ENCODE measurements around the gene SALL2. TPM values are rescaled to one million over a fixed set of nuclear protein-coding genes. Genes with fewer than 3 reads are reported as not detected.

SALL2 gene
- polyA plus RNA-seq, 1 of the 3 experiments (the other 2 are of a cell fraction), result 9.1 TPM

DNA sequence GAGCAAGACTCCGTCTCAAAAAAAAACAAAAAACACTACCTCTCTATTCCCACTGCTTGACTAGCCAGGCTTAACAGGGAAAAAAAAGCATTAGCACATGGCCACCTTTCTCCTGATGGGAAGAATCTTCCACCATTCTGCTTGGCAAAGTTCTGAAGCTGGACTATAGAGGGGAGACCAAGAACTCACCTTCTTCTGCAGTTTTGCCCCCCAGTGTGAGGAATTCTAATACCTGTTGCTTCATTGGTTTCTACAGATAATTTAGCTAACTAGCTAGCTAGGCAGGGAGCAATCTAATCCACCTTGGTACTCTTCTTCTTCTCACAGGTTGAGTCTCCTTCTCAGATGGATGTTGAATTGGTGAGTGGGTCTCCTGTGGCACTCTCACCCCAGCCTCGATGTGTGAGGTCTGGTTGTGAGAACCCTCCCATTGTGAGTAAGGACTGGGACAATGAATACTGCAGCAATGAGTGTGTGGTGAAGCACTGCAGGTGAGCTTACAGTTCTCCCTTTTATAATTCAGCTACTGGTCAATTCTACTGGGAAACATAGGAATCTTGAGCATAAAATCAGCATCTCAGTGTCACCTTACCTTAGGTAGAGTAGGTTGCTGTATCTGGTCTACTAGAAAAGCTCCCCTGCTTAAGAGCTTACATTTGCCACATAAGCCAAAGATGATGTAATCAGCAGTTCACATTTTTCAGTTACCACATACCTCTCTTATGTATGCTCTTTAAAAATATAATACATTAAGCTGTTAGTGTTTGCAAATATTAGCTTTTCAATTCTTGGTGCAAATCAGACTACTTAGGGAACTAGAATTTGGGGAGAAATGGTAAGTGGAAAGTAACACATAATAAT lies 31.0 kb downstream of the SALL2 start:
- Histone ChIP-seq H2AFZ (ENCODE audit: low read depth) (no peak overlapping the region), H4K20me1 (ENCODE audit: insufficient read depth) (no peaks in the 10 kb centered on the region), H3K27ac (ENCODE audit: low read depth in 2 of 2, low read length in 1 of 2) (peak overlapping the region in 1 of 2 experiments; percentile 23; a peak in 2 of 4 replicates), H3K9me2 (no peaks in the 10 kb centered on the region), H3K9me3 (no peaks in the 10 kb centered on the region), H3K27me3 (ENCODE audit: insufficient read depth) (no peaks in the 10 kb centered on the region), H3K4me1 (ENCODE audit: control insufficient read depth in 1 of 2, insufficient read depth in 2 of 2, low read depth in 1 of 2, low read length in 1 of 2) (peaks cover 0 to 6% of the 10 kb centered on the region in 2 experiments; a peak in 1 of 4 replicates), H3K4me3 (ENCODE audit: low read depth in 2 of 2, low read length in 1 of 2) (no peak overlapping the region), H3K4me2 (no peak overlapping the region), H3F3A (replicated peaks; ENCODE audit: insufficient read depth) (peaks cover 25% of the 10 kb centered on the region), H3K79me2 (ENCODE audit: insufficient read depth) (peaks cover 3% of the 10 kb centered on the region; the same call in 1 of the 2 replicates), H3K9ac (no peak overlapping the region), H3K36me3 (replicated peaks in 1 of 2; ENCODE audit: control insufficient read depth in 1 of 2, insufficient read depth in 2 of 2, low read length in 1 of 2) (peaks cover 72 to 78% of the 10 kb centered on the region in 2 experiments)
- WGBS (ENCODE audit: low lambda C conversion rate), result 59% methylated on average over 2 of the region's 2 CpGs
- ChIA-PET CTCF (interaction anchor here (1.3 to 5.2 kb wide), 3 partner anchors 14 to 62 kb away, joined by 3 to 49 read pairs (median 9); partner anchors contain the start of genes METTL3, RAB2B and TOX4), POLR2A (interaction anchor here (1.8 kb wide), 1 partner anchor 18 kb away, joined by 4 read pairs; the partner anchor contains the start of genes RAB2B and TOX4)
- no peak for DNase-seq
- TF ChIP-seq RCOR1 (IDR thresholded peaks at IDR 0.05; ENCODE audit: low read length), result no peak
- TF ChIP-seq, protein P1, sequence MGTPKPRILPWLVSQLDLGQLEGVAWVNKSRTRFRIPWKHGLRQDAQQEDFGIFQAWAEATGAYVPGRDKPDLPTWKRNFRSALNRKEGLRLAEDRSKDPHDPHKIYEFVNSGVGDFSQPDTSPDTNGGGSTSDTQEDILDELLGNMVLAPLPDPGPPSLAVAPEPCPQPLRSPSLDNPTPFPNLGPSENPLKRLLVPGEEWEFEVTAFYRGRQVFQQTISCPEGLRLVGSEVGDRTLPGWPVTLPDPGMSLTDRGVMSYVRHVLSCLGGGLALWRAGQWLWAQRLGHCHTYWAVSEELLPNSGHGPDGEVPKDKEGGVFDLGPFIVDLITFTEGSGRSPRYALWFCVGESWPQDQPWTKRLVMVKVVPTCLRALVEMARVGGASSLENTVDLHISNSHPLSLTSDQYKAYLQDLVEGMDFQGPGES (IDR thresholded peaks at IDR 0.05; ENCODE audit: low read depth, low read length), result no peak
- no peak for TF ChIP-seq TAF1 (IDR thresholded peaks at IDR 0.05; ENCODE audit: borderline replicate concordance, low read depth, low read length)
- TF ChIP-seq TCF12 (IDR thresholded peaks at IDR 0.05), result no peak
- TF ChIP-seq MAX (IDR thresholded peaks at IDR 0.05; ENCODE audit: low read depth), result no peak
- no peak for TF ChIP-seq TEAD4 (IDR thresholded peaks at IDR 0.05; ENCODE audit: borderline replicate concordance, insufficient read depth)

GRCh38 chr14:21486640-21487087 lies 39.5 kb downstream of the SALL2 start:
- Histone ChIP-seq H3K4me2 (no peak overlapping the region), H3K27ac (ENCODE audit: low read depth in 2 of 2, low read length in 1 of 2) (peak overlapping the region in 1 of 2 experiments; percentile 51; a peak in 2 of 4 replicates), H3K4me3 (ENCODE audit: low read depth in 2 of 2, low read length in 1 of 2) (no peak overlapping the region), H3K9me3 (no peaks in the 10 kb centered on the region), H3K9me2 (no peaks in the 10 kb centered on the region), H3K27me3 (ENCODE audit: insufficient read depth) (no peaks in the 10 kb centered on the region), H3F3A (replicated peaks; ENCODE audit: insufficient read depth) (no peaks in the 10 kb centered on the region), H3K4me1 (ENCODE audit: control insufficient read depth in 1 of 2, insufficient read depth in 2 of 2, low read depth in 1 of 2, low read length in 1 of 2) (no peaks in the 10 kb centered on the region), H3K36me3 (replicated peaks in 1 of 2; ENCODE audit: control insufficient read depth in 1 of 2, insufficient read depth in 2 of 2, low read length in 1 of 2) (peaks cover 50 to 52% of the 10 kb centered on the region in 2 experiments), H4K20me1 (ENCODE audit: insufficient read depth) (no peaks in the 10 kb centered on the region; the same call in 1 of the 2 replicates), H3K79me2 (ENCODE audit: insufficient read depth) (peaks cover 40% of the 10 kb centered on the region), H3K9ac (no peak overlapping the region), H2AFZ (ENCODE audit: low read depth) (no peak overlapping the region)
- DNase-seq, result no peak
- 100% methylated on average over 1 of the region's 1 CpG for WGBS (ENCODE audit: low lambda C conversion rate)
- CTCF ChIA-PET, result no interaction called here
- POLR2A ChIA-PET, result no interaction called here
- TF ChIP-seq, protein P2, sequence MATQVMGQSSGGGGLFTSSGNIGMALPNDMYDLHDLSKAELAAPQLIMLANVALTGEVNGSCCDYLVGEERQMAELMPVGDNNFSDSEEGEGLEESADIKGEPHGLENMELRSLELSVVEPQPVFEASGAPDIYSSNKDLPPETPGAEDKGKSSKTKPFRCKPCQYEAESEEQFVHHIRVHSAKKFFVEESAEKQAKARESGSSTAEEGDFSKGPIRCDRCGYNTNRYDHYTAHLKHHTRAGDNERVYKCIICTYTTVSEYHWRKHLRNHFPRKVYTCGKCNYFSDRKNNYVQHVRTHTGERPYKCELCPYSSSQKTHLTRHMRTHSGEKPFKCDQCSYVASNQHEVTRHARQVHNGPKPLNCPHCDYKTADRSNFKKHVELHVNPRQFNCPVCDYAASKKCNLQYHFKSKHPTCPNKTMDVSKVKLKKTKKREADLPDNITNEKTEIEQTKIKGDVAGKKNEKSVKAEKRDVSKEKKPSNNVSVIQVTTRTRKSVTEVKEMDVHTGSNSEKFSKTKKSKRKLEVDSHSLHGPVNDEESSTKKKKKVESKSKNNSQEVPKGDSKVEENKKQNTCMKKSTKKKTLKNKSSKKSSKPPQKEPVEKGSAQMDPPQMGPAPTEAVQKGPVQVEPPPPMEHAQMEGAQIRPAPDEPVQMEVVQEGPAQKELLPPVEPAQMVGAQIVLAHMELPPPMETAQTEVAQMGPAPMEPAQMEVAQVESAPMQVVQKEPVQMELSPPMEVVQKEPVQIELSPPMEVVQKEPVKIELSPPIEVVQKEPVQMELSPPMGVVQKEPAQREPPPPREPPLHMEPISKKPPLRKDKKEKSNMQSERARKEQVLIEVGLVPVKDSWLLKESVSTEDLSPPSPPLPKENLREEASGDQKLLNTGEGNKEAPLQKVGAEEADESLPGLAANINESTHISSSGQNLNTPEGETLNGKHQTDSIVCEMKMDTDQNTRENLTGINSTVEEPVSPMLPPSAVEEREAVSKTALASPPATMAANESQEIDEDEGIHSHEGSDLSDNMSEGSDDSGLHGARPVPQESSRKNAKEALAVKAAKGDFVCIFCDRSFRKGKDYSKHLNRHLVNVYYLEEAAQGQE (IDR thresholded peaks at IDR 0.05; ENCODE audit: low read depth, low read length), result no peak
- TF ChIP-seq USF2 (IDR thresholded peaks at IDR 0.05; ENCODE audit: borderline replicate concordance, low read depth, low read length) (no peak), MXI1 (IDR thresholded peaks at IDR 0.05; ENCODE audit: low read depth, low read length) (no peak), TEAD4 (IDR thresholded peaks at IDR 0.05; ENCODE audit: borderline replicate concordance, insufficient read depth) (no peak), TCF12 (IDR thresholded peaks at IDR 0.05) (no peak), GATA2 (CRISPR knock-in tag; IDR thresholded peaks at IDR 0.05) (no peak), USF1 (IDR thresholded peaks at IDR 0.05; ENCODE audit: borderline replicate concordance, low read depth) (no peak), MAX (IDR thresholded peaks at IDR 0.05; ENCODE audit: low read depth) (no peak), SMC3 (IDR thresholded peaks at IDR 0.05; ENCODE audit: low read depth, low read length) (no peak), POLR2AphosphoS5 (IDR thresholded peaks at IDR 0.05; ENCODE audit: low read depth, low read length) (no peak), TAF1 (IDR thresholded peaks at IDR 0.05; ENCODE audit: borderline replicate concordance, low read depth, low read length) (no peak), FOXM1 (IDR thresholded peaks at IDR 0.05; ENCODE audit: low read depth) (no peak), ELF1 (IDR thresholded peaks at IDR 0.05) (no peak)

All from SK-N-SH (cell line).